Fibroblast of villous mesenchyme (primary cell): ENCODE data around the gene ZBTB4. TPM values are rescaled to one million over a fixed set of nuclear protein-coding genes. Genes with fewer than 3 reads are reported as not detected.
A peak's percentile ranks its signal among the peaks of the same experiment; 100 is the strongest.

Experiments
- DNase-seq: peaks from one replicate; pipeline ENCODE4 v3.0.0-alpha.2; 2010; ENCODE audit warnings: low read depth
- H3K4me3 ChIP-seq: 2 replicates; pipeline ENCODE4 v1.5.1; 2011; ENCODE audit warnings: low read depth, mild to moderate bottlenecking, low read length
- total RNA-seq: library from RNA; depleted of rRNA; stranded (reverse); fragments of >200 nt; gene quantifications from 2 replicates; pipeline ENCODE4 v1.2.3, GENCODE V29; 2012
- TF ChIP-seq, protein P1 (sequence below): IDR thresholded peaks from 2 replicates; pipeline ENCODE4 v1.5.1; 2012; ENCODE audit warnings: low read depth, mild to moderate bottlenecking, low read length; ENCODE audit not compliant: insufficient read depth

Gene ZBTB4
- total RNA-seq, 1 donor = 37.1 TPM

DNA sequence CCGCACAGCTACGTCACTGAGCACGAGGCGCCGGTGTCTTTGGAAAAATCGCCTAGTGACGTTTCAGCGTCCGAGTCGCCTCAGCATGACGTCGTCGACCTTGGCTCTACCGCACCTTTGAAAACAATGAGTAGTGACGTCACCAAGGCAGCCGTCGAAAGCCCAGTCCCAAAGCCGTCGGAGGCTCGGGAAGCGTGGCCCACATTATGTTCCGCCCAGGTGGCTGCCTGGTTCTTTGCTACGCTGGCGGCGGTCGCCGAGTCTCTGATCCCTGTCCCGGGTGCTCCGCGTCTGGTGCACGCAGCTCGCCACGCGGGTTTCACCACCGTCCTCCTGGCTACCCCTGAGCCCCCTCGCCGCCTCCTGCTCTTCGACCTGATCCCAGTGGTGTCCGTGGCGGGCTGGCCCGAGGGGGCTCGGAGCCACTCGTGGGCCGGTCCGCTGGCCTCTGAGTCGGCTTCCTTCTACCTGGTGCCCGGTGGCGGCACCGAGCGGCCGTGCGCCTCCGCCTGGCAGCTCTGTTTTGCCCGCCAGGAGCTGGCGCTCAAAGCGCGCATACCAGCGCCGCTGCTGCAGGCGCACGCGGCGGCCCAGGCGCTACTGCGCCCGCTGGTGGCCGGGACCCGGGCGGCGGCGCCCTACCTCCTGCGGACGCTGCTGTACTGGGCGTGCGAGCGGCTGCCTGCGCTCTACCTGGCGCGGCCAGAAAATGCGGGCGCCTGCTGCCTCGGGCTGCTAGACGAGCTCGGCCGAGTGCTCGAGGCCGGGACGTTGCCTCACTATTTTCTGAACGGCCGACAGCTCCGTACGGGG, 42.7 kb downstream of the ZBTB4 start:
- peak overlapping the region; percentile 48 for H3K4me3 ChIP-seq
- DNase-seq = peak; percentile 73
- TF ChIP-seq, protein P1, sequence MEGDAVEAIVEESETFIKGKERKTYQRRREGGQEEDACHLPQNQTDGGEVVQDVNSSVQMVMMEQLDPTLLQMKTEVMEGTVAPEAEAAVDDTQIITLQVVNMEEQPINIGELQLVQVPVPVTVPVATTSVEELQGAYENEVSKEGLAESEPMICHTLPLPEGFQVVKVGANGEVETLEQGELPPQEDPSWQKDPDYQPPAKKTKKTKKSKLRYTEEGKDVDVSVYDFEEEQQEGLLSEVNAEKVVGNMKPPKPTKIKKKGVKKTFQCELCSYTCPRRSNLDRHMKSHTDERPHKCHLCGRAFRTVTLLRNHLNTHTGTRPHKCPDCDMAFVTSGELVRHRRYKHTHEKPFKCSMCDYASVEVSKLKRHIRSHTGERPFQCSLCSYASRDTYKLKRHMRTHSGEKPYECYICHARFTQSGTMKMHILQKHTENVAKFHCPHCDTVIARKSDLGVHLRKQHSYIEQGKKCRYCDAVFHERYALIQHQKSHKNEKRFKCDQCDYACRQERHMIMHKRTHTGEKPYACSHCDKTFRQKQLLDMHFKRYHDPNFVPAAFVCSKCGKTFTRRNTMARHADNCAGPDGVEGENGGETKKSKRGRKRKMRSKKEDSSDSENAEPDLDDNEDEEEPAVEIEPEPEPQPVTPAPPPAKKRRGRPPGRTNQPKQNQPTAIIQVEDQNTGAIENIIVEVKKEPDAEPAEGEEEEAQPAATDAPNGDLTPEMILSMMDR = peak; percentile 68

- TF ChIP-seq, protein P1 = peak; percentile 14
- peak; percentile 24 for DNase-seq
- H3K4me3 ChIP-seq = peak overlapping the region; percentile 69
Measured at GRCh38 chr17:7435676-7436555, 43.5 kb downstream of the ZBTB4 start.

DNA sequence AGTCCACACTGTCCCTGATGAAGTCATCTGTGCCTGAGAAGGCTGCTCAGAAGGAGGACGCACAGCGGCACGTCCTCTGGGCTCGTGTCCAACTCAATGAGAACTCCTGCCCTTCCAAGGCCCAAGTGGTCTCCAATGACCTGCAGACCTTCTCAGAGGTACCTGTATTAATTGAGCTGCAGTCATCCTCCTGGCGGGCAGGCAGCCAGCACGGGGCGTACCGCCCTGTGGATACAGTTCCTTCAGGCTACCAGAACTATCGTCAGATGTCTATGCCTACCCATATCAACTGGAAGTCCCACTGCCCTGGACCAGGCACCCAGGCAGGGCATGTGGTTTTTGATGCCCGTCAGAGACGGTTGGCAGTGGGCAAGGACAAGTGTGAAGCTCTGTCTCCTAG, 47.1 kb downstream of the ZBTB4 start:
- TF ChIP-seq, protein P1 = no peak
- H3K4me3 ChIP-seq = no peak overlapping the region
- no peak for DNase-seq

- TF ChIP-seq, protein P1 = no peak
- no peak overlapping the region for H3K4me3 ChIP-seq
- no peak for DNase-seq
Measured at GRCh38 chr17:7431231-7431630, 48.2 kb downstream of the ZBTB4 start.

- no peak overlapping the region for H3K4me3 ChIP-seq
- DNase-seq = no peak
- TF ChIP-seq, protein P1 = no peak
Measured at GRCh38 chr17:7429722-7430121, 49.7 kb downstream of the ZBTB4 start.

GRCh38 chr17:7428557-7428956, 50.9 kb downstream of the ZBTB4 start, which contains the start of gene SPEM3:
Gene SPEM3, plus strand, starts transcription at chr17:7428857. Its CDS starts 46 bp downstream, at chr17:7428903.
- H3K4me3 ChIP-seq = no peak within 1 kb of the TSS
- TF ChIP-seq, protein P1 = no peak
- DNase-seq = no peak
